Endothelial cell of umbilical vein (primary cell): ENCODE results near the gene NRK. TPM values are rescaled to one million over a fixed set of nuclear protein-coding genes. Genes with fewer than 3 reads are reported as not detected.

ENCODE experiments used
- BruUV-seq: library from RNA; stranded (reverse); fragments of 400-500 nt; replicated peaks from 2 replicates; lab custom pipeline; 2021; lab: Mats Ljungman, UMichigan
- CTCF ChIA-PET: fragments of 300-600, 350-600 bp; sonication (Branson Sonifier 250); formaldehyde crosslinking; loops from one replicate; lab custom pipeline; 2021; ENCODE audit warnings: antibody characterized with exemption, inconsistent platforms; lab: Charles Lee
- POLR2A ChIA-PET: fragments of 300-600, 350-600 bp; sonication (Branson Sonifier 250); formaldehyde crosslinking; loops from one replicate; lab custom pipeline; 2021; ENCODE audit warnings: antibody characterized with exemption, inconsistent platforms; lab: Charles Lee
- DNase-seq: peaks from one replicate; pipeline ENCODE4 v3.0.0-alpha.2; 2011; ENCODE audit warnings: low read depth, low spot score
- FAIRE-seq: peaks from 2 replicates; lab custom pipeline; 2011; peaks lifted over from hg19 to GRCh38; lab: Jason Lieb, UNC
- H2AFZ ChIP-seq: 2 replicates; pipeline ENCODE4 v1.6.0; 2012; ENCODE audit warnings: low read depth, low read length, control low read depth, inconsistent platforms
- H3K27ac ChIP-seq: 2 replicates; pipeline ENCODE4 v1.5.1; 2011; ENCODE audit warnings: low read depth, mild to moderate bottlenecking, control low read depth, low read length, moderate library complexity; ENCODE audit not compliant: insufficient read depth
- H3K27me3 ChIP-seq, 2 experiments: 2 replicates each; pipeline versions ENCODE4 v1.6.0 to v1.6.1; 2011; ENCODE audit warnings: low read length in 2 of 2, mixed read lengths in 1 of 2; ENCODE audit not compliant: control insufficient read depth in 2 of 2, insufficient read depth in 2 of 2
- H3K36me3 ChIP-seq, 2 experiments: 2 replicates in 1 of 2; 3 replicates in 1 of 2; pipeline ENCODE4 v1.5.1; 2011; ENCODE audit warnings: low read length in 2 of 2, mild to moderate bottlenecking in 1 of 2, moderate library complexity in 1 of 2; ENCODE audit not compliant: control insufficient read depth in 2 of 2, insufficient read depth in 2 of 2; ENCODE audit errors: extremely low read depth in 1 of 2
- H3K4me1 ChIP-seq: 3 replicates; pipeline ENCODE4 v1.5.1; 2011; ENCODE audit warnings: mild to moderate bottlenecking, low read length; ENCODE audit not compliant: control insufficient read depth, insufficient read depth; ENCODE audit errors: extremely low read depth
- H3K4me2 ChIP-seq: 2 replicates; pipeline ENCODE4 v1.6.1; 2011; ENCODE audit warnings: low read length, control low read depth, mixed read lengths; ENCODE audit not compliant: insufficient read depth
- H3K4me3 ChIP-seq, 3 experiments: fragments of 200-600 bp in 1 of 3; sonication (generic), shearing (Covaris generic) in 1 of 3; replicated peaks in 1 of 3; 2 replicates each; pipeline ENCODE4 v1.5.1; 2011 to 2016; ENCODE audit warnings: control low read depth in 3 of 3, low read length in 3 of 3, mild to moderate bottlenecking in 2 of 3, inconsistent platforms in 1 of 3, low read depth in 1 of 3, moderate library complexity in 1 of 3; ENCODE audit not compliant: insufficient read depth in 1 of 3
- H3K79me2 ChIP-seq: 2 replicates; pipeline ENCODE4 v1.6.0; 2012; ENCODE audit warnings: low read length, inconsistent platforms; ENCODE audit not compliant: control insufficient read depth, insufficient read depth
- H3K9ac ChIP-seq: replicated peaks from 2 replicates; pipeline ENCODE3; 2011; ENCODE audit warnings: low read length, control low read depth; ENCODE audit not compliant: insufficient read depth; ENCODE audit errors: extremely low read depth
- H3K9me1 ChIP-seq: replicated peaks from 3 replicates; pipeline ENCODE4 v1.6.0; 2011; ENCODE audit warnings: mild to moderate bottlenecking, low read length; ENCODE audit not compliant: control insufficient read depth, insufficient read depth; ENCODE audit errors: extremely low read depth
- H3K9me3 ChIP-seq: replicated peaks from 2 replicates; pipeline ENCODE4 v1.5.1; 2012; ENCODE audit warnings: low read length, inconsistent platforms; ENCODE audit not compliant: control insufficient read depth, insufficient read depth
- H4K20me1 ChIP-seq: replicated peaks from 2 replicates; pipeline ENCODE3; 2011; ENCODE audit warnings: mild to moderate bottlenecking, low read length; ENCODE audit not compliant: control insufficient read depth, insufficient read depth; ENCODE audit errors: extremely low read depth
- EZH2 ChIP-seq: IDR thresholded peaks from 2 replicates; pipeline ENCODE4 v1.6.1; 2012; ENCODE audit warnings: borderline replicate concordance, low read depth, mild to moderate bottlenecking, moderate library complexity, low read length, inconsistent platforms; ENCODE audit not compliant: severe bottlenecking
- FOS ChIP-seq: IDR thresholded peaks from 2 replicates; pipeline ENCODE4 v1.6.1; 2011; ENCODE audit warnings: mild to moderate bottlenecking, low read length, moderate library complexity, borderline replicate concordance; ENCODE audit not compliant: insufficient read depth
- GATA2 ChIP-seq: IDR thresholded peaks from 2 replicates; pipeline ENCODE4 v1.7.0; 2011; ENCODE audit warnings: low read depth, mild to moderate bottlenecking, moderate library complexity, mixed read lengths, low read length; ENCODE audit not compliant: insufficient read length, insufficient read depth
- JUN ChIP-seq: IDR thresholded peaks from 2 replicates; pipeline ENCODE4 v1.6.1; 2011; ENCODE audit warnings: borderline replicate concordance, low read depth; ENCODE audit not compliant: insufficient read length, insufficient read depth
- MYC ChIP-seq: IDR thresholded peaks from one replicate; pipeline ENCODE4 v1.6.1; 2011; ENCODE audit warnings: mild to moderate bottlenecking, low read depth, low read length
- POLR2A ChIP-seq: IDR thresholded peaks from 2 replicates; pipeline ENCODE4 v1.6.1; 2012; ENCODE audit warnings: low read depth, mild to moderate bottlenecking, control low read depth, low read length
- POLR2AphosphoS5 ChIP-seq: IDR thresholded peaks from 2 replicates; pipeline ENCODE4 v1.6.1; 2012; ENCODE audit warnings: low read depth, mild to moderate bottlenecking, control low read depth, low read length, moderate library complexity; ENCODE audit not compliant: insufficient read depth
- dilution Hi-C: fragments of 300-500 bp; cut with MboI; formaldehyde crosslinking; loops from one replicate; pipeline ENCODE4 v1.15.0; 2019; ENCODE audit warnings: low sequenced_read_pairs; ENCODE audit not compliant: extremely low pct_ligation_motif_present
- intact Hi-C: fragments of 100-400 bp; cut with micrococcal nuclease; formaldehyde crosslinking; loops from one replicate; pipeline ENCODE4 v1.10.0; 2022
- polyA plus RNA-seq, 4 experiments: library from polyadenylated mRNA; depleted of rRNA in 3 of 4; stranded (reverse) in 3 of 4; unstranded in 1 of 4; fragments of >200 nt; gene quantifications; 2 replicates each; pipeline versions ENCODE4 v1.2.1 to v1.2.3, GENCODE V29; 2011 to 2012; ENCODE audit warnings: missing spikeins in 1 of 4
- total RNA-seq: library from RNA; stranded (reverse); gene quantifications from 2 replicates; pipeline ENCODE4 v1.2.3, GENCODE V29; 2021
- TF ChIP-seq, protein P1 (sequence below), 2 donors: IDR thresholded peaks; 1 replicate in 1 of 2; 2 replicates in 1 of 2; pipeline ENCODE4 v1.5.1; 2011; ENCODE audit warnings: low read length in 2 of 2, mild to moderate bottlenecking in 2 of 2, moderate library complexity in 2 of 2, control low read depth in 1 of 2, inconsistent platforms in 1 of 2, low read depth in 1 of 2; ENCODE audit not compliant: insufficient read depth in 1 of 2; ENCODE audit errors: extremely low read depth in 1 of 2
- TF ChIP-seq, protein P2 (sequence below): IDR thresholded peaks from 2 replicates; pipeline ENCODE4 v1.6.1; 2011; ENCODE audit not compliant: insufficient read depth, insufficient read length

NRK gene
- total and polyA plus RNA-seq, 2 donors (not counting 3 experiments of a cell fraction or from before 2014, with no cell fraction given), result 1.3 to 3.1 TPM

DNA sequence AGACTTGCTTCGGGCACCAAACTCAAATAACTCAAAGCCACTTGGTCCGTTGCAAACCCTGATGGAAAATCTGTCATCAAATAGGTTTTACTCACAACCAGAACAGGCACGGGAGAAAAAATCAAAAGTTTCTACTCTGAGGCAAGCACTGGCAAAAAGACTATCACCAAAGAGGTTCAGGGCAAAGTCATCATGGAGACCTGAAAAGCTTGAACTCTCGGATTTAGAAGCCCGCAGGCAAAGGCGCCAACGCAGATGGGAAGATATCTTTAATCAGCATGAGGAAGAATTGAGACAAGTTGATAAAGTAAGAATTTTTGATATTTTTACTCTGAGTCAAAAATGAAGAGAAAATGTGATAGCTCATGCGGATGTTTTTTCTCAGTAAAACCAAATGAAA lies 87.2 kb downstream of the NRK start:
- no peaks in the 10 kb centered on the region for H3K79me2 ChIP-seq
- H3K4me1 ChIP-seq, result no peaks in the 10 kb centered on the region
- no peaks in the 10 kb centered on the region for H3K9me3 ChIP-seq
- no peaks in the 10 kb centered on the region for H4K20me1 ChIP-seq
- dilution Hi-C loops, result no loop called here
- no peak overlapping the region for H3K27ac ChIP-seq
- no peak overlapping the region for H2AFZ ChIP-seq
- intact Hi-C loops, result no loop called here
- POLR2A ChIA-PET, result no interaction called here
- H3K9me1 ChIP-seq, result no peaks in the 10 kb centered on the region
- no peak for DNase-seq
- CTCF ChIA-PET, result no interaction called here
- no peak overlapping the region for H3K9ac ChIP-seq
- no peaks in the 10 kb centered on the region for H3K27me3 ChIP-seq
- FAIRE-seq, result no peak
- BruUV-seq, result no TSS peak
- TF ChIP-seq EZH2 (no peak), GATA2 (no peak), POLR2A (no peak), POLR2AphosphoS5 (no peak), FOS (no peak), JUN (no peak), MYC (no peak)
- TF ChIP-seq, protein P1, sequence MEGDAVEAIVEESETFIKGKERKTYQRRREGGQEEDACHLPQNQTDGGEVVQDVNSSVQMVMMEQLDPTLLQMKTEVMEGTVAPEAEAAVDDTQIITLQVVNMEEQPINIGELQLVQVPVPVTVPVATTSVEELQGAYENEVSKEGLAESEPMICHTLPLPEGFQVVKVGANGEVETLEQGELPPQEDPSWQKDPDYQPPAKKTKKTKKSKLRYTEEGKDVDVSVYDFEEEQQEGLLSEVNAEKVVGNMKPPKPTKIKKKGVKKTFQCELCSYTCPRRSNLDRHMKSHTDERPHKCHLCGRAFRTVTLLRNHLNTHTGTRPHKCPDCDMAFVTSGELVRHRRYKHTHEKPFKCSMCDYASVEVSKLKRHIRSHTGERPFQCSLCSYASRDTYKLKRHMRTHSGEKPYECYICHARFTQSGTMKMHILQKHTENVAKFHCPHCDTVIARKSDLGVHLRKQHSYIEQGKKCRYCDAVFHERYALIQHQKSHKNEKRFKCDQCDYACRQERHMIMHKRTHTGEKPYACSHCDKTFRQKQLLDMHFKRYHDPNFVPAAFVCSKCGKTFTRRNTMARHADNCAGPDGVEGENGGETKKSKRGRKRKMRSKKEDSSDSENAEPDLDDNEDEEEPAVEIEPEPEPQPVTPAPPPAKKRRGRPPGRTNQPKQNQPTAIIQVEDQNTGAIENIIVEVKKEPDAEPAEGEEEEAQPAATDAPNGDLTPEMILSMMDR (IDR thresholded peaks at IDR 0.05; ENCODE audit: extremely low read depth in 1 of 2, insufficient read depth in 1 of 2, low read depth in 1 of 2, low read length in 2 of 2), result no peak
- TF ChIP-seq, protein P2, sequence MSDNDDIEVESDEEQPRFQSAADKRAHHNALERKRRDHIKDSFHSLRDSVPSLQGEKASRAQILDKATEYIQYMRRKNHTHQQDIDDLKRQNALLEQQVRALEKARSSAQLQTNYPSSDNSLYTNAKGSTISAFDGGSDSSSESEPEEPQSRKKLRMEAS, result no peak
- H3K4me3 ChIP-seq, result no peak overlapping the region
- H3K36me3 ChIP-seq, result no peaks in the 10 kb centered on the region
- H3K4me2 ChIP-seq, result no peak overlapping the region
